HepG2 (cell line): ENCODE results near the gene PROCR. TPM values are rescaled to one million over a fixed set of nuclear protein-coding genes. Genes with fewer than 3 reads are reported as not detected.

ENCODE experiments used
- ATF7 ChIP-seq, 2 experiments: fragments of 450-650 bp in 1 of 2; sonication (generic) in 1 of 2; formaldehyde crosslinking in 1 of 2; IDR thresholded peaks; 2 replicates each; pipeline versions ENCODE4 v1.4.0 to v1.6.1; 2016 to 2020; ENCODE audit warnings: antibody characterized with exemption in 1 of 2, mild to moderate bottlenecking in 1 of 2, missing genetic modification reagents in 1 of 2
- CBX2 ChIP-seq, 2 experiments: fragments of 200-600 bp in 1 of 2; sonication (generic); formaldehyde crosslinking in 1 of 2; IDR thresholded peaks; 2 replicates each; pipeline versions ENCODE4 v1.7.0 to v1.8.1; 2018 to 2022; ENCODE audit warnings: low read depth in 2 of 2, low read length in 1 of 2, mild to moderate bottlenecking in 1 of 2, missing genetic modification reagents in 1 of 2
- FOXC1 ChIP-seq: sonication (generic); formaldehyde crosslinking; IDR thresholded peaks from 2 replicates; pipeline ENCODE4 v1.8.0; 2022; ENCODE audit warnings: mild to moderate bottlenecking, missing genetic modification reagents, borderline replicate concordance
- KLF15 ChIP-seq: sonication (generic); formaldehyde crosslinking; IDR thresholded peaks from 2 replicates; pipeline ENCODE4 v1.8.1; 2023; ENCODE audit warnings: borderline replicate concordance, mild to moderate bottlenecking, inconsistent platforms, missing genetic modification reagents, mixed read lengths
- RARA ChIP-seq: IDR thresholded peaks from 2 replicates; pipeline ENCODE4 v1.6.1; 2016; ENCODE audit warnings: missing genetic modification reagents, missing compliant biosample characterization
- TOPORS ChIP-seq: sonication (generic); formaldehyde crosslinking; IDR thresholded peaks from 2 replicates; pipeline ENCODE4 v1.8.0; 2023; ENCODE audit warnings: mild to moderate bottlenecking, missing genetic modification reagents
- ZKSCAN5 ChIP-seq: sonication (generic); formaldehyde crosslinking; IDR thresholded peaks from 2 replicates; pipeline ENCODE4 v1.5.1; 2020; ENCODE audit warnings: mild to moderate bottlenecking, missing genetic modification reagents
- ZNF446 ChIP-seq: sonication (generic); formaldehyde crosslinking; IDR thresholded peaks from 2 replicates; pipeline ENCODE4 v1.5.0; 2020; ENCODE audit warnings: mild to moderate bottlenecking, missing genetic modification reagents
- ZNF557 ChIP-seq: sonication (generic); formaldehyde crosslinking; IDR thresholded peaks from 2 replicates; pipeline ENCODE4 v1.4.0; 2020; ENCODE audit warnings: missing genetic modification reagents
- ZNF615 ChIP-seq: sonication (generic); formaldehyde crosslinking; IDR thresholded peaks from 2 replicates; pipeline ENCODE4 v1.5.0; 2020; ENCODE audit warnings: mild to moderate bottlenecking, missing genetic modification reagents, borderline replicate concordance
- ZSCAN12 ChIP-seq: sonication (generic); formaldehyde crosslinking; IDR thresholded peaks from 2 replicates; pipeline ENCODE4 v1.9.0; 2021; ENCODE audit warnings: mild to moderate bottlenecking, missing genetic modification reagents
- polyA plus RNA-seq, 8 experiments: library from polyadenylated mRNA; depleted of rRNA in 3 of 8; stranded (reverse) in 7 of 8; unstranded in 1 of 8; fragments of >200 nt; fragmentation: Illumina TruSeq in 4 of 8; extraction: Trizol in 4 of 8; gene quantifications; 2 replicates each; pipeline versions ENCODE4 v1.2.1 to v1.2.3, GENCODE V29; 2011 to 2016; ENCODE audit warnings: low read depth in 4 of 8, missing spikeins in 1 of 8, mixed read lengths in 1 of 8; ENCODE audit not compliant: insufficient read depth in 1 of 8
- total RNA-seq, 5 experiments: library from RNA; depleted of rRNA; stranded (reverse); fragments of >200 nt; fragmentation: Illumina TruSeq; extraction: Trizol; gene quantifications; 2 replicates each; pipeline ENCODE4 v1.2.3, GENCODE V29; 2016; ENCODE audit warnings: low read depth in 1 of 5
- TF ChIP-seq, protein P1 (sequence below): IDR thresholded peaks from 2 replicates; pipeline ENCODE4 v1.6.1; 2016; ENCODE audit warnings: mild to moderate bottlenecking
- TF ChIP-seq, protein P2 (sequence below): sonication (generic); formaldehyde crosslinking; IDR thresholded peaks from 2 replicates; pipeline ENCODE4 v1.4.0; 2020; ENCODE audit warnings: missing genetic modification reagents
- TF ChIP-seq, protein P3 (sequence below): sonication (generic); formaldehyde crosslinking; IDR thresholded peaks from 2 replicates; pipeline ENCODE4 v1.8.0; 2022; ENCODE audit warnings: missing genetic modification reagents, mild to moderate bottlenecking, borderline replicate concordance
- TF ChIP-seq, protein P4 (sequence below): sonication (generic); formaldehyde crosslinking; IDR thresholded peaks from 2 replicates; pipeline ENCODE4 v1.4.0; 2020; ENCODE audit warnings: mild to moderate bottlenecking, missing genetic modification reagents

Gene PROCR
- total and polyA plus RNA-seq, 2 of the 13 experiments (the other 11 are each of a cell fraction or from before 2014, with no cell fraction given) = 1.4 to 1.7 TPM

DNA sequence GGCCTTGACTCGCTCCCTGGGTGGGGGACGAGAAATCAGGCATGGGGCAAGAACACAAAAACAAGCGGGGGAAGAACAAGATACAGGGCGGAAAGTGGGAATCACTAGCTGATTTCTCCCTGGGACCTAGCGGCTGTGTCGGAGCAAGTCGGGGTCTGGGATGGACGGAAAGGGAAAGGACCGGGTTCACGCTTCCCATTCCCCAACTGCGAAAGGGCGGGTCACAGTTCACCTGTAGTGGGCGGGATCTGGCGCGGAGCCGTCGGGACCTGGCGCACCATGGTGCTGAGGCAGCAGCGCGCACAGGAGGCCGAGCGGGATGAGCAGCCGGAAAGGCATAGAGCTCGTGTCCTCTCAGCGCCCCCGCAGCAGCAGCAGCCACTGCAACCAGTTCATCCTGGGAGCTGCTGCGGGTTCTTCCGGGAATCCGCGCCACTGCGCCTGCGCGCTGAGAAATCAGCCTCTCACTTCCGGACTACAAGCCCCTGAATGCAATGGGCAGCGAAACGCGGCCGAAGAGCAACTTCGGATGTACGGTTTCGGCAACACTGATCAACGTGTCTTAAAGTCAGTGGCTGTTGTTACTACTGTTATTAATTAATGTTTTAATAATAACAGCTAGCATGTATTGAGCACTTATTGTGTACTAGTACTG, 24.8 kb upstream of the PROCR start, which contains the start of gene EDEM2 (continued):
- TF ChIP-seq KLF15 = peak; percentile 86
- TF ChIP-seq ZNF446 = no peak
- TF ChIP-seq, protein P1, sequence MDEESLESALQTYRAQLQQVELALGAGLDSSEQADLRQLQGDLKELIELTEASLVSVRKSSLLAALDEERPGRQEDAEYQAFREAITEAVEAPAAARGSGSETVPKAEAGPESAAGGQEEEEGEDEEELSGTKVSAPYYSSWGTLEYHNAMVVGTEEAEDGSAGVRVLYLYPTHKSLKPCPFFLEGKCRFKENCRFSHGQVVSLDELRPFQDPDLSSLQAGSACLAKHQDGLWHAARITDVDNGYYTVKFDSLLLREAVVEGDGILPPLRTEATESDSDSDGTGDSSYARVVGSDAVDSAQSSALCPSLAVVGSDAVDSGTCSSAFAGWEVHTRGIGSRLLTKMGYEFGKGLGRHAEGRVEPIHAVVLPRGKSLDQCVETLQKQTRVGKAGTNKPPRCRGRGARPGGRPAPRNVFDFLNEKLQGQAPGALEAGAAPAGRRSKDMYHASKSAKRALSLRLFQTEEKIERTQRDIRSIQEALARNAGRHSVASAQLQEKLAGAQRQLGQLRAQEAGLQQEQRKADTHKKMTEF = peak; percentile 95
- TF ChIP-seq ZKSCAN5 (CRISPR knock-in tag) = no peak; the same call in 1 of the 2 replicates
- TF ChIP-seq TOPORS = peak; percentile 72; the same call in 1 of the 2 replicates
- peak; percentile 17; the same call in 1 of the 2 replicates for TF ChIP-seq ZSCAN12 (CRISPR knock-in tag)
- no peak for TF ChIP-seq ATF7 (IDR thresholded peaks at IDR 0.05)
- TF ChIP-seq ATF7 (CRISPR knock-in tag; IDR thresholded peaks at IDR 0.05) = 0 out of 2 replicates have a peak, but pooled peaks have one; percentile 14
- TF ChIP-seq, protein P2, sequence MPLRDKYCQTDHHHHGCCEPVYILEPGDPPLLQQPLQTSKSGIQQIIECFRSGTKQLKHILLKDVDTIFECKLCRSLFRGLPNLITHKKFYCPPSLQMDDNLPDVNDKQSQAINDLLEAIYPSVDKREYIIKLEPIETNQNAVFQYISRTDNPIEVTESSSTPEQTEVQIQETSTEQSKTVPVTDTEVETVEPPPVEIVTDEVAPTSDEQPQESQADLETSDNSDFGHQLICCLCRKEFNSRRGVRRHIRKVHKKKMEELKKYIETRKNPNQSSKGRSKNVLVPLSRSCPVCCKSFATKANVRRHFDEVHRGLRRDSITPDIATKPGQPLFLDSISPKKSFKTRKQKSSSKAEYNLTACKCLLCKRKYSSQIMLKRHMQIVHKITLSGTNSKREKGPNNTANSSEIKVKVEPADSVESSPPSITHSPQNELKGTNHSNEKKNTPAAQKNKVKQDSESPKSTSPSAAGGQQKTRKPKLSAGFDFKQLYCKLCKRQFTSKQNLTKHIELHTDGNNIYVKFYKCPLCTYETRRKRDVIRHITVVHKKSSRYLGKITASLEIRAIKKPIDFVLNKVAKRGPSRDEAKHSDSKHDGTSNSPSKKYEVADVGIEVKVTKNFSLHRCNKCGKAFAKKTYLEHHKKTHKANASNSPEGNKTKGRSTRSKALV = peak; percentile 95; the same call in 1 of the 2 replicates
- peak; percentile 92 for TF ChIP-seq FOXC1 (CRISPR knock-in tag)
- TF ChIP-seq ZNF557 (CRISPR knock-in tag) = peak; percentile 90
- peak; percentile 76 for TF ChIP-seq RARA
- peak; percentile 74 for TF ChIP-seq ZNF615 (CRISPR knock-in tag)
- TF ChIP-seq CBX2 (IDR thresholded peaks at IDR 0.05; ENCODE audit: low read depth, low read length) = no peak
- TF ChIP-seq CBX2 (CRISPR knock-in tag; IDR thresholded peaks at IDR 0.05; ENCODE audit: low read depth) = no peak
- TF ChIP-seq, protein P3, sequence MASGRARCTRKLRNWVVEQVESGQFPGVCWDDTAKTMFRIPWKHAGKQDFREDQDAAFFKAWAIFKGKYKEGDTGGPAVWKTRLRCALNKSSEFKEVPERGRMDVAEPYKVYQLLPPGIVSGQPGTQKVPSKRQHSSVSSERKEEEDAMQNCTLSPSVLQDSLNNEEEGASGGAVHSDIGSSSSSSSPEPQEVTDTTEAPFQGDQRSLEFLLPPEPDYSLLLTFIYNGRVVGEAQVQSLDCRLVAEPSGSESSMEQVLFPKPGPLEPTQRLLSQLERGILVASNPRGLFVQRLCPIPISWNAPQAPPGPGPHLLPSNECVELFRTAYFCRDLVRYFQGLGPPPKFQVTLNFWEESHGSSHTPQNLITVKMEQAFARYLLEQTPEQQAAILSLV (CRISPR knock-in tag) = peak; percentile 97; the same call in 1 of the 2 replicates
- TF ChIP-seq, protein P4, sequence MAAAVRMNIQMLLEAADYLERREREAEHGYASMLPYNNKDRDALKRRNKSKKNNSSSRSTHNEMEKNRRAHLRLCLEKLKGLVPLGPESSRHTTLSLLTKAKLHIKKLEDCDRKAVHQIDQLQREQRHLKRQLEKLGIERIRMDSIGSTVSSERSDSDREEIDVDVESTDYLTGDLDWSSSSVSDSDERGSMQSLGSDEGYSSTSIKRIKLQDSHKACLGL (CRISPR knock-in tag) = peak; percentile 90
